Mesenchymal stem cell (in vitro differentiated cells and primary cell): ENCODE measurements around the gene CAPN2.

Experiments
- DNase-seq: peaks from one replicate; pipeline ENCODE4 v3.0.0-alpha.2; 2013
- H2AFZ ChIP-seq: one replicate; pipeline ENCODE4 v1.6.1; 2013; ENCODE audit warnings: low read depth, mild to moderate bottlenecking, control low read depth, inconsistent platforms, low read length, moderate library complexity
- H2AK5ac ChIP-seq: 2 replicates; pipeline ENCODE4 v1.6.1; 2013; ENCODE audit warnings: low read length, moderate library complexity, mild to moderate bottlenecking, inconsistent platforms; ENCODE audit not compliant: severe bottlenecking
- H2BK120ac ChIP-seq: one replicate; pipeline ENCODE4 v1.6.1; 2013; ENCODE audit warnings: low read depth, mild to moderate bottlenecking, inconsistent platforms, low read length, moderate library complexity
- H2BK12ac ChIP-seq, 2 experiments: one replicate each; pipeline ENCODE4 v1.6.1; 2013; ENCODE audit warnings: inconsistent platforms in 2 of 2, low read length in 2 of 2, mild to moderate bottlenecking in 2 of 2, moderate library complexity in 2 of 2, control low read depth in 1 of 2
- H2BK15ac ChIP-seq: one replicate; pipeline ENCODE4 v1.6.1; 2013; ENCODE audit warnings: mild to moderate bottlenecking, low read depth, inconsistent platforms; ENCODE audit not compliant: poor library complexity, severe bottlenecking
- H2BK5ac ChIP-seq: 2 replicates; pipeline ENCODE4 v1.6.1; 2013; ENCODE audit warnings: low read depth, mild to moderate bottlenecking, low read length, control low read depth, inconsistent platforms; ENCODE audit not compliant: poor library complexity, severe bottlenecking
- H3K14ac ChIP-seq, 2 experiments: one replicate each; pipeline ENCODE4 v1.6.1; 2013; ENCODE audit warnings: inconsistent platforms in 2 of 2, low read length in 2 of 2, control low read depth in 1 of 2, mild to moderate bottlenecking in 1 of 2, moderate library complexity in 1 of 2
- H3K18ac ChIP-seq, 2 experiments: one replicate each; pipeline ENCODE4 v1.6.1; 2013; ENCODE audit warnings: inconsistent platforms in 2 of 2, low read length in 2 of 2, control low read depth in 1 of 2, low read depth in 1 of 2, mild to moderate bottlenecking in 1 of 2
- H3K23ac ChIP-seq, 2 experiments: one replicate each; pipeline ENCODE4 v1.6.1; 2013; ENCODE audit warnings: inconsistent platforms in 2 of 2, low read length in 2 of 2, mild to moderate bottlenecking in 2 of 2, moderate library complexity in 2 of 2, control low read depth in 1 of 2
- H3K27ac ChIP-seq: 2 replicates; pipeline ENCODE4 v1.5.1; 2013; ENCODE audit warnings: mild to moderate bottlenecking, moderate library complexity, low read length, control low read depth, inconsistent platforms; ENCODE audit not compliant: poor library complexity, severe bottlenecking
- H3K27me3 ChIP-seq, 2 experiments: 2 replicates each; pipeline versions ENCODE4 v1.6.1 to v1.7.0; 2013; ENCODE audit warnings: low read length in 2 of 2, mild to moderate bottlenecking in 2 of 2, moderate library complexity in 2 of 2, control low read depth in 1 of 2, inconsistent platforms in 1 of 2; ENCODE audit not compliant: control insufficient read depth in 1 of 2, insufficient read depth in 1 of 2
- H3K36me3 ChIP-seq, 2 experiments: 2 replicates each; pipeline versions ENCODE4 v1.6.1 to v1.7.0; 2013; ENCODE audit warnings: low read length in 2 of 2, control low read depth in 1 of 2, inconsistent platforms in 1 of 2, low read depth in 1 of 2, mild to moderate bottlenecking in 1 of 2; ENCODE audit not compliant: insufficient read depth in 2 of 2, control insufficient read depth in 1 of 2
- H3K4ac ChIP-seq, 2 experiments: one replicate each; pipeline ENCODE4 v1.6.1; 2013; ENCODE audit warnings: inconsistent platforms in 2 of 2, low read length in 2 of 2, mild to moderate bottlenecking in 2 of 2, moderate library complexity in 2 of 2, control low read depth in 1 of 2, low read depth in 1 of 2
- H3K4me1 ChIP-seq: 2 replicates; pipeline ENCODE4 v1.6.1; 2013; ENCODE audit warnings: low read depth, low read length, control low read depth; ENCODE audit not compliant: control insufficient read depth, insufficient read depth
- H3K4me2 ChIP-seq: 2 replicates; pipeline ENCODE4 v1.6.1; 2013; ENCODE audit warnings: low read length, mild to moderate bottlenecking, inconsistent platforms; ENCODE audit not compliant: poor library complexity, severe bottlenecking
- H3K4me3 ChIP-seq, 2 experiments: 2 replicates each; pipeline versions ENCODE4 v1.5.1 to v1.7.0; 2013; ENCODE audit warnings: low read length in 2 of 2, mild to moderate bottlenecking in 2 of 2, control low read depth in 1 of 2, low read depth in 1 of 2; ENCODE audit not compliant: insufficient read depth in 1 of 2
- H3K79me1 ChIP-seq: replicated peaks from 2 replicates; pipeline ENCODE4 v1.6.1; 2013; ENCODE audit warnings: mild to moderate bottlenecking, control low read depth, low read length, inconsistent platforms; ENCODE audit not compliant: poor library complexity, severe bottlenecking
- H3K9ac ChIP-seq: 2 replicates; pipeline ENCODE4 v1.7.0; 2013; ENCODE audit warnings: mild to moderate bottlenecking, low read length, moderate library complexity
- H3K9me3 ChIP-seq: 2 replicates; pipeline ENCODE4 v1.7.0; 2013; ENCODE audit warnings: mild to moderate bottlenecking, low read length; ENCODE audit not compliant: control insufficient read depth
- H4K8ac ChIP-seq: one replicate; pipeline ENCODE4 v1.6.1; 2013; ENCODE audit warnings: inconsistent platforms, mild to moderate bottlenecking, low read length, moderate library complexity
- H4K91ac ChIP-seq: one replicate; pipeline ENCODE4 v1.6.1; 2013; ENCODE audit warnings: mild to moderate bottlenecking, low read length, inconsistent platforms
- WGBS: methylation state at CpG from one replicate; pipeline ENCODE4 v1.1.7; 2013; ENCODE audit warnings: mixed read lengths; 5-methylcytosine and 5-hydroxymethylcytosine counted together

The CAPN2 gene

DNA sequence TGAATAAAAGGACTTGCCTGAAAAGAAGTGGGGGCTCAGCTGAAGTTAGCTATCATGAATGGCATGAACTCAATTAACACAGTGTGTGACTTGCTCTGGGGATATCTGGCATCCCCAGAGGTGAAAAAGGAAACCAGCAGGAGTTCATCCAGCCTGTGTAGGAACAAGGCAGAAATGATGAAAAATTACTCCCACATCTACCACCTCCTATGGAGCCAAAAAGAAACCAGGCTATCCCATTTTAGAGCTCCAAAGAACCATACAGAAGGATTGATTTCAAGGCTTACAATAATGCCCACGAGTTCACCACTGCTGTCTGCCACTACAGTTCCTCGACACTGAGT, 108.1 kb downstream of the CAPN2 start:
- H4K91ac ChIP-seq: no peak overlapping the region
- H3K23ac ChIP-seq: no peak overlapping the region
- H3K4me1 ChIP-seq: peaks cover 7% of the 10 kb centered on the region
- no peak overlapping the region for H2BK12ac ChIP-seq
- no peaks in the 10 kb centered on the region for H3K9me3 ChIP-seq
- H3K27ac ChIP-seq: no peak overlapping the region
- no peak overlapping the region for H2BK15ac ChIP-seq
- peaks cover 4 to 9% of the 10 kb centered on the region in 2 experiments for H3K36me3 ChIP-seq
- no peak overlapping the region for H4K8ac ChIP-seq
- no peak overlapping the region for H2AK5ac ChIP-seq
- H3K14ac ChIP-seq: no peak overlapping the region
- H3K27me3 ChIP-seq: no peaks in the 10 kb centered on the region
- H3K4me3 ChIP-seq: peak overlapping the region in 1 of 2 experiments; percentile 28
- no peak overlapping the region for H3K4ac ChIP-seq
- no peak for DNase-seq
- no peak overlapping the region for H3K18ac ChIP-seq
- WGBS: 86% methylated on average over 2 of the region's 2 CpGs
- H3K4me2 ChIP-seq: no peak overlapping the region
- H2AFZ ChIP-seq: no peak overlapping the region
- H2BK5ac ChIP-seq: no peak overlapping the region
- peaks cover 2% of the 10 kb centered on the region for H3K79me1 ChIP-seq
- H3K9ac ChIP-seq: peak overlapping the region; percentile 81
- no peak overlapping the region for H2BK120ac ChIP-seq

DNA sequence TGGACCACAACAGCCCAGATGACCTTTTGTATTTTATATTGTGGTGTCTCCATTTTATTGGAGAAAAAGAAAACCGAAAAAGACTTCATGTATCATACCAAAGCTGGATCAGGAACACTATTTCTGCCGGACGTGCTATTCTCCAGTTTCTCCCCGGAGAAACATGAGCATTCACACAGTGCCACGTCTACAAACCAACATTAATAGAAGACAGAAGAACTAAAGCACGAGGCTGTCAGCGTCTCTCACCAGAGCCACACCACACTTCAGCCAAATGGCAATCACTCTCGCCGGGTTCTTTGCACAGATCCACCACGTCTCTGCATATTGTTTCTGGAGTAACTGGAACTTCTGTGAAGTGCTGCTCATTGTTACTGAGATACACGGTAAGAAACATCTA, 108.6 kb downstream of the CAPN2 start:
- Histone ChIP-seq H3K27me3 (no peaks in the 10 kb centered on the region), H2BK5ac (no peak overlapping the region), H2BK12ac (no peak overlapping the region), H3K27ac (no peak overlapping the region), H3K9me3 (no peaks in the 10 kb centered on the region), H2BK120ac (no peak overlapping the region), H3K9ac (peak overlapping the region; percentile 81), H3K23ac (no peak overlapping the region), H3K36me3 (peaks cover 4 to 9% of the 10 kb centered on the region in 2 experiments), H2AK5ac (no peak overlapping the region), H3K4me1 (peaks cover 8% of the 10 kb centered on the region), H4K8ac (no peak overlapping the region), H3K4me2 (no peak overlapping the region), H2BK15ac (no peak overlapping the region), H4K91ac (no peak overlapping the region), H3K18ac (no peak overlapping the region), H3K4ac (no peak overlapping the region), H2AFZ (no peak overlapping the region), H3K14ac (no peak overlapping the region), H3K4me3 (peak overlapping the region in 1 of 2 experiments; percentile 28), H3K79me1 (peaks cover 2% of the 10 kb centered on the region)
- DNase-seq: no peak
- 94% methylated on average over 10 of the region's 11 CpGs for WGBS

DNA sequence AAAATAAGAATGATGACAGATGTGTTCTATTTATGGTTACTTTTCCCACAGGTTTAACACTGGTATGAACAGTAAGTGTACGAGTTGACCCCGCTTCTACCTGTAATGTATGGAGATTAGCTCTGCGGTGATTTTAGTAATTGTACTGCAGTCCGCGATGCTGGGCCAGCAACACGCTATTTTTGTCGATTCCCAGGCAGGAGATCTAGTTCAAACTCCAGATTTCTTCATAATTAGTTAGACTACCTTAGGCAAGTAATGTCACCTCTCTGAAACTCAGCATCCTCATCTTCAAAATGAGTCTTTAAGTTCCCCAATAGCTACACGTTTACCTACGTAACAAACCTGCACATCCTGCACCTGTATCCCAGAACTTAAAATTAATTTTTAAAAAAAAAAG, 111.9 kb downstream of the CAPN2 start:
- no peak overlapping the region for H4K91ac ChIP-seq
- H3K79me1 ChIP-seq: peaks cover 2% of the 10 kb centered on the region
- no peak overlapping the region for H3K9ac ChIP-seq
- no peak overlapping the region for H2BK12ac ChIP-seq
- no peak overlapping the region for H2BK5ac ChIP-seq
- H2BK120ac ChIP-seq: no peak overlapping the region
- no peak overlapping the region for H3K18ac ChIP-seq
- no peak overlapping the region for H4K8ac ChIP-seq
- H3K4me2 ChIP-seq: no peak overlapping the region
- DNase-seq: no peak
- no peaks in the 10 kb centered on the region for H3K27me3 ChIP-seq
- H3K4ac ChIP-seq: no peak overlapping the region
- H3K9me3 ChIP-seq: no peaks in the 10 kb centered on the region
- WGBS: 96% methylated on average over 7 of the region's 9 CpGs
- H3K4me3 ChIP-seq: no peak overlapping the region
- H3K23ac ChIP-seq: no peak overlapping the region
- H2AK5ac ChIP-seq: no peak overlapping the region
- H3K27ac ChIP-seq: no peak overlapping the region
- no peak overlapping the region for H2BK15ac ChIP-seq
- H3K36me3 ChIP-seq: peaks cover 0 to 3% of the 10 kb centered on the region in 2 experiments
- no peak overlapping the region for H2AFZ ChIP-seq
- no peak overlapping the region for H3K14ac ChIP-seq
- H3K4me1 ChIP-seq: peaks cover 7% of the 10 kb centered on the region

GRCh38 chr1:223824712-223825111, 112.4 kb downstream of the CAPN2 start:
- Histone ChIP-seq H3K27me3 (no peaks in the 10 kb centered on the region), H3K4ac (no peak overlapping the region), H3K36me3 (peaks cover 0 to 3% of the 10 kb centered on the region in 2 experiments), H3K27ac (no peak overlapping the region), H3K9ac (no peak overlapping the region), H3K23ac (peak overlapping the region in 1 of 2 experiments; percentile 72), H2AFZ (no peak overlapping the region), H2BK120ac (no peak overlapping the region), H3K9me3 (no peaks in the 10 kb centered on the region), H3K14ac (no peak overlapping the region), H3K4me1 (peaks cover 7% of the 10 kb centered on the region), H3K79me1 (peaks cover 2% of the 10 kb centered on the region), H3K18ac (no peak overlapping the region), H2BK5ac (no peak overlapping the region), H2AK5ac (no peak overlapping the region), H3K4me3 (no peak overlapping the region), H2BK15ac (no peak overlapping the region), H2BK12ac (no peak overlapping the region), H4K91ac (no peak overlapping the region), H3K4me2 (no peak overlapping the region), H4K8ac (no peak overlapping the region)
- no peak for DNase-seq
- WGBS: 96% methylated on average over 4 of the region's 4 CpGs
